ENCODE measurements around the gene ADM2. TPM values are rescaled to one million over a fixed set of nuclear protein-coding genes. Genes with fewer than 3 reads are reported as not detected.

Gene ADM2
- total RNA-seq, 1 donor, result 9.4 TPM

- peak; percentile 73 for TF ChIP-seq CTCF (IDR thresholded peaks at IDR 0.05; ENCODE audit: extremely low read depth, low read depth, low read length)
- Histone ChIP-seq H3K4me1 (ENCODE audit: insufficient read depth, low read length) (no peaks in the 10 kb centered on the region), H3K27ac (ENCODE audit: low read depth, low read length) (no peak overlapping the region), H3K9me3 (ENCODE audit: low read depth, low read length) (no peaks in the 10 kb centered on the region), H3K36me3 (ENCODE audit: insufficient read depth, low read length) (peaks cover 10% of the 10 kb centered on the region), H3K4me3 (ENCODE audit: insufficient read depth, low read length) (no peak overlapping the region), H2AFZ (ENCODE audit: low read length) (no peak overlapping the region), H3K27me3 (ENCODE audit: insufficient read depth, low read length) (no peaks in the 10 kb centered on the region), H3K4me2 (ENCODE audit: insufficient read depth, low read length) (peak overlapping the region; percentile 7), H4K20me1 (ENCODE audit: insufficient read depth, low read length) (peaks cover 7% of the 10 kb centered on the region), H3K79me2 (ENCODE audit: insufficient read depth, low read length) (no peaks in the 10 kb centered on the region)
- DNase-seq (ENCODE audit: insufficient read length, low spot score, missing footprints), result peak; percentile 93
These were observed 17.1 kb downstream of the ADM2 start for GRCh38 chr22:50498322-50498890.

DNA sequence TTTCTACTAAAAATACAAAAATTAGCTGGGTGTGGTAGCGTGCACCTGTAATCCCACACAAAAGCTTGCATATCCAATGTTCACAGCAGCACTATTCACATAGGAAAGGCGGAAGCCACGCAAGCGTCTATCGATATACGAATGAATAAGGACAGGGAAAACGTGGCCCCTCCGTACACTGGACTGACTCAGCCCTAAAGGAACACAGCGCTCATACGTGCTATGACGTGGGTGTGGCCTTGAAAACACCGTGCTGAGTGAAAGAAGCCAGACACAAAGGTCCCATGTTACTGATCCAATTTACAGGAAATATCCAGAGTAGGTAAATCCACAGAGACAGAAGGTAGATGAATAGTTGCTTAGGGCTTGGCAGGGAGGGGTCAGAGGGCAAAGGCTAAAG, 19.1 kb downstream of the ADM2 start:
- Histone ChIP-seq H3K4me2 (ENCODE audit: insufficient read depth, low read length) (no peak overlapping the region), H2AFZ (ENCODE audit: low read length) (no peak overlapping the region), H3K4me1 (ENCODE audit: insufficient read depth, low read length) (no peaks in the 10 kb centered on the region), H3K79me2 (ENCODE audit: insufficient read depth, low read length) (peaks cover 7% of the 10 kb centered on the region), H3K36me3 (ENCODE audit: insufficient read depth, low read length) (peaks cover 17% of the 10 kb centered on the region), H3K27ac (ENCODE audit: low read depth, low read length) (no peak overlapping the region), H3K9me3 (ENCODE audit: low read depth, low read length) (no peaks in the 10 kb centered on the region), H3K27me3 (ENCODE audit: insufficient read depth, low read length) (no peaks in the 10 kb centered on the region), H3K4me3 (ENCODE audit: insufficient read depth, low read length) (no peak overlapping the region), H4K20me1 (ENCODE audit: insufficient read depth, low read length) (peaks cover 10% of the 10 kb centered on the region)
- no peak for TF ChIP-seq CTCF (IDR thresholded peaks at IDR 0.05; ENCODE audit: extremely low read depth, low read depth, low read length)
- peak; percentile 43 for DNase-seq (ENCODE audit: insufficient read length, low spot score, missing footprints)

GRCh38 chr22:50502096-50502495, 20.8 kb downstream of the ADM2 start:
- TF ChIP-seq CTCF (IDR thresholded peaks at IDR 0.05; ENCODE audit: extremely low read depth, low read depth, low read length), result no peak
- no peaks in the 10 kb centered on the region for H3K9me3 ChIP-seq (ENCODE audit: low read depth, low read length)

GRCh38 chr22:50502628-50503474, 21.5 kb downstream of the ADM2 start:
- Histone ChIP-seq H3K4me2 (ENCODE audit: insufficient read depth, low read length) (no peak overlapping the region), H3K4me3 (ENCODE audit: insufficient read depth, low read length) (no peak overlapping the region), H4K20me1 (ENCODE audit: insufficient read depth, low read length) (peaks cover 14% of the 10 kb centered on the region), H3K27ac (ENCODE audit: low read depth, low read length) (no peak overlapping the region), H3K4me1 (ENCODE audit: insufficient read depth, low read length) (peaks cover 4% of the 10 kb centered on the region), H3K27me3 (ENCODE audit: insufficient read depth, low read length) (no peaks in the 10 kb centered on the region), H3K9me3 (ENCODE audit: low read depth, low read length) (no peaks in the 10 kb centered on the region), H3K79me2 (ENCODE audit: insufficient read depth, low read length) (peaks cover 27% of the 10 kb centered on the region), H3K36me3 (ENCODE audit: insufficient read depth, low read length) (peaks cover 17% of the 10 kb centered on the region), H2AFZ (ENCODE audit: low read length) (no peak overlapping the region)
- TF ChIP-seq CTCF (IDR thresholded peaks at IDR 0.05; ENCODE audit: extremely low read depth, low read depth, low read length), result no peak
- DNase-seq (ENCODE audit: insufficient read length, low spot score, missing footprints), result peak; percentile 77

More at GRCh38 chr22:50502096-50502495, 20.8 kb downstream of the ADM2 start:
- H3K27ac ChIP-seq (ENCODE audit: low read depth, low read length), result no peak overlapping the region
- DNase-seq (ENCODE audit: insufficient read length, low spot score, missing footprints), result peak; percentile 52
- H3K36me3 ChIP-seq (ENCODE audit: insufficient read depth, low read length), result peaks cover 17% of the 10 kb centered on the region
- peaks cover 4% of the 10 kb centered on the region for H3K4me1 ChIP-seq (ENCODE audit: insufficient read depth, low read length)
- H3K79me2 ChIP-seq (ENCODE audit: insufficient read depth, low read length), result peaks cover 24% of the 10 kb centered on the region
- H4K20me1 ChIP-seq (ENCODE audit: insufficient read depth, low read length), result peaks cover 14% of the 10 kb centered on the region
- no peak overlapping the region for H3K4me2 ChIP-seq (ENCODE audit: insufficient read depth, low read length)
- H2AFZ ChIP-seq (ENCODE audit: low read length), result no peak overlapping the region
- H3K27me3 ChIP-seq (ENCODE audit: insufficient read depth, low read length), result no peaks in the 10 kb centered on the region
- H3K4me3 ChIP-seq (ENCODE audit: insufficient read depth, low read length), result no peak overlapping the region
